Right lobe of liver (tissue), 4 donors: ENCODE results near the gene RAB31.

ENCODE experiments used
- POLR2A ChIP-seq: fragments of 450-650 bp; IDR thresholded peaks from one replicate; pipeline ENCODE4 v1.6.1; 2017; ENCODE audit warnings: antibody characterized with exemption, mild to moderate bottlenecking
- TF ChIP-seq, protein P1 (sequence below), 4 donors: fragments of 200-600 bp in 3 of 4; fragments of 450-650 bp in 1 of 4; IDR thresholded peaks; one replicate each; pipeline versions ENCODE4 v1.5.1 to v1.8.0; 2016 to 2022; ENCODE audit warnings: antibody characterized with exemption in 4 of 4, mild to moderate bottlenecking in 2 of 4
- donor health status: DM: no; HTN: no; CAD: no.
- donor health status: DM: no; HTN: no; CAD: no.
- donor health status: DM: no; HTN: yes; CAD: no.

DNA sequence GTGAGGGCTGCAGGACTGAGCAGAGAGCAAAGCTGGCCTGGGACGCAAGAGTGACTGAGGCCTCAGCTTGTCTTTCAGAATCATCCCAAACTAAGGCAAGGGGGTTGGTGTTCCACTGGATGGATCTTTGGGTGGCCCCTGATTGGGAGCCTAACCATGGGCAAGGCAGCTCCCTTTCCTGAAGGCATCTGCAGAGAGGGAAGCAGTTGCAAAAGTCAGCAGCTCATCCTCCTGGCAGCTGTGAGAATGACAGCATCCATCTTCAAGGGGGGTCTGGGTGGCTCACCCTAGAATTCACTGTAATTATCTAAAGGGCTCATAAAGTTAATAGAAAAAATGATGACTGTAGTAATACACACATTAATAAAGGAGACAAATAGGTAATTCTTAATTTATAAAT lies 46.5 kb upstream of the RAB31 start:
- TF ChIP-seq, protein P1, sequence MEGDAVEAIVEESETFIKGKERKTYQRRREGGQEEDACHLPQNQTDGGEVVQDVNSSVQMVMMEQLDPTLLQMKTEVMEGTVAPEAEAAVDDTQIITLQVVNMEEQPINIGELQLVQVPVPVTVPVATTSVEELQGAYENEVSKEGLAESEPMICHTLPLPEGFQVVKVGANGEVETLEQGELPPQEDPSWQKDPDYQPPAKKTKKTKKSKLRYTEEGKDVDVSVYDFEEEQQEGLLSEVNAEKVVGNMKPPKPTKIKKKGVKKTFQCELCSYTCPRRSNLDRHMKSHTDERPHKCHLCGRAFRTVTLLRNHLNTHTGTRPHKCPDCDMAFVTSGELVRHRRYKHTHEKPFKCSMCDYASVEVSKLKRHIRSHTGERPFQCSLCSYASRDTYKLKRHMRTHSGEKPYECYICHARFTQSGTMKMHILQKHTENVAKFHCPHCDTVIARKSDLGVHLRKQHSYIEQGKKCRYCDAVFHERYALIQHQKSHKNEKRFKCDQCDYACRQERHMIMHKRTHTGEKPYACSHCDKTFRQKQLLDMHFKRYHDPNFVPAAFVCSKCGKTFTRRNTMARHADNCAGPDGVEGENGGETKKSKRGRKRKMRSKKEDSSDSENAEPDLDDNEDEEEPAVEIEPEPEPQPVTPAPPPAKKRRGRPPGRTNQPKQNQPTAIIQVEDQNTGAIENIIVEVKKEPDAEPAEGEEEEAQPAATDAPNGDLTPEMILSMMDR (IDR thresholded peaks at IDR 0.05), result no peak
- TF ChIP-seq POLR2A, result no peak
